Cortex of kidney (tissue), 1 donor: ENCODE results near the gene EPHA3.

ENCODE experiments used
- DNase-seq: peaks from one replicate; lab custom pipeline; 2025; lab: John Stamatoyannopoulos, UW

The EPHA3 gene

DNA sequence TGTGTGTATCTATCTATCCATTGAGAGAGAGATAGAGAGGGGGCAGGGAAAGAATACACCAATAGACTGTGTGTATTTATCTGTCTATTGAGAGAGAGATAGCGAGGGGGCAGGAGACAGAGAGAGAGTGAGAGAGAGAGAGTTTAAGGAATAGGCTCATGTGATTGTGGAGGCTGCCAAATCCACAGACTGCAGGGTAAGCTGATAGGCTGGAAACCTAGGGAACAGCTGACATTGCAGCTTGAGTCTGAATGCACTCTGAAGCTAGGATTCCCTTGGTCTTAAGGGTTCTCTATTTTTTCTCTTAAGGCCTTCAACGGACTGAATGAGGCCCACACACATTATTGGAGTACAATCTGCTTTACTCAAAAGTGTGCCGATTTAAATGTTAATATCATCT is 255.8 kb downstream of the EPHA3 start:
- DNase-seq, result no peak

DNA sequence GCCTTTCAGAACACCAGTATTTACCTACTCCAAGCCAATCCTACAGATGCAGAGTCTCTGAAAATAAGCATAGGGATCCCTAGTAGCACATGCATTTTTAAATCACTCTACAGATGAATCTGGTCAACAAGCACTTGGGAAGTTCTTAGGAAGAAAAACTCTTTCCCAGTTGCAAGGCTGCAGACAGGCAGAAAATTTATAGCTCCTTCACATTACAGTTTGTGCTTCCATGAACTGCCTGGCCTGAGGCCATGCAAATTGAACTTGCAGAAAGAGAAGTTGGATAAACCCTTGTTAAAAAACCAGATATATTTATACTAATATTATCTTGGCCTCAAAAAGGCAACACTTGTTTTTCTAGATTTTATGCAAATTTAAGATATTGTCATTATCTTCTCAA is 256.9 kb downstream of the EPHA3 start:
- DNase-seq, result no peak

DNA sequence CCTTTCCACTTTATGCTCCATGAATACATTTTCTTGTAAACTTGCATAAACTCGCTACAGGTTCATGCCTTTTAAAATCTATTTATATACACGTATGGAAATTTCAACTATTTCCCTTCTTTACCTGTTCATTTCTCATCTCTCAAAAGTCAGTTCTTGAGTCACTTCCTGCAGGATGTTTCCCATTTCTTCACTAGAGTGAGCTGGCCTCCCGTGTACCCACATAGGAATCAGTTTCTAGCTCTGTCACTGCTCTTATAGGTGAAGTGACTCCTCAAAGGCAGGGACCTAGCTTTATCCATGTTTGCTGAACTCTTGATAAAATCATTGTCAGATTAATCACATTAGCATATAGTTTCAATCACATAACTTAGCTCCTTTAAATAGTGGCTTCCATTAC is 259.7 kb downstream of the EPHA3 start:
- no peak for DNase-seq

DNA sequence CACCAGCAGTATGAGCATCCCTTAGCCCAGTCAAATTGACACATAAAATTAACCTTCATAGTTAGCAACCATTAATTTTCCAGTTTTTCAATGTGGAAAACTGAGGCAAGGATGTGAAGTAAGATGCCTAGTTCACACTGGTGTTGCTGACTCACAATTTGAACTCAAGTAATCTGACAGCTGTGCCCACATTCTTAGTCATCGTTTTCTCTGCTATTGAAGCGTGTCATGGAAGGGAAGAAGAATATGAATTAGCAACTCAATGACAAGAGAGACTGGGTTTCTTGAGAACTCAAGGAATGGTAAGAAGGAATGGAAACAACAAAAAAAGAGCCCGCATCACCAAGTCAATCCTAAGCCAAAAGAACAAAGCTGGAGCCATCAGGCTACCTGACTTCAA is 261.4 kb downstream of the EPHA3 start:
- no peak for DNase-seq

DNA sequence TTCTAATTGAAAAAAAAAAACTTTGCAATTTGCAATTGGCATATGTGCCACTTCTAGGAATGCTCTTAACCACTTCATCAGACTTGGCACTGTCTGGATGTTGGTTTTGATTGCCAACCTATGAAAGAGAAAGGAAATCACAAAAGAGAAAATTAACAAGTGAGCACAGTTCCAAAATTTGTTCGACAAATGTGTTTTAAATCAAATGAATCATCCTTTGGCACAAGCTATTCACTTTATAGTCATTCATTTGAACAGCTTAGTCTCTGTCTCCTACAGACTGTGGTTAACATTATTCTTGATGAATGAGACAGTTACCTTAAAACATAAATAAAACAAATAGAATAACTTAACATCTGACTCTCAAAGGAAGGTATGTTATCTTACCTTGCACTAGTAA is 265.0 kb downstream of the EPHA3 start:
- DNase-seq, result no peak

DNA sequence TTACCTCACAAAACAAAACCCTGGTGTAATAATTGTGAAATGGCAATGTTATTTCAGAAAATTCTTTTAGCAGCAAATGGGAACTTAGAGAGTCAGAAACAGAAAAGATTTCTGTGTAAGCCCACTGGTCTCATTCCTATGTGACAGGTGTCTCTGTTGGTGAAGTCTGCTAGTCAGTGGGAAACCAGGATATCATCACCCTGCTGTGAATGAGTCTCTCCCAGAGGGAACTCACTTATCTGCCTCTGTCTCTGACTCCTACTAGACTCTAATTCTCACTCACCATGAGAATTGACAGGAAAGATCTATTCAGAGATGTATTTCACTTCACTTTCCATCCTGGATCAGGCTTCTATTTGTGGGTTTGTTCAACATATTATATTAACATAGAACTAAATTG is 266.0 kb downstream of the EPHA3 start:
- DNase-seq, result no peak

DNA sequence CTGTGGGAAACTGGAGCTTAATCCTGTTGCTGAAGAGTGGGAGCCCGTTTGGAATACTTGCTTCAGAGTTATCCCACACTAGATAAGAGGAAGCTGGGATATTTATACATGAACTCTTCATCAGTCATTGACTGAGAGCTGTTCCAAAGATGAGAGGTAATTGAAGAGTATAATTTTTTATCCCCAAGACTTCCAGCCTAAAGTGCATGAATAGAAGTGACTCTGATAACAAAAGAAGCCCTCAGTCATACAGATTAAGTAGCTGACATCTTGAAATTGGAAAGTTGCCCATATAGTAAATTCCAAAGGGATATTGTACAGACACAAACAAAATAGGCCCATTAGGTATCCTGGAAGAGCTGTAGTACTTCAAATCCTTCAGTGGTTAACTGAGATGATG is 268.0 kb downstream of the EPHA3 start:
- no peak for DNase-seq

DNA sequence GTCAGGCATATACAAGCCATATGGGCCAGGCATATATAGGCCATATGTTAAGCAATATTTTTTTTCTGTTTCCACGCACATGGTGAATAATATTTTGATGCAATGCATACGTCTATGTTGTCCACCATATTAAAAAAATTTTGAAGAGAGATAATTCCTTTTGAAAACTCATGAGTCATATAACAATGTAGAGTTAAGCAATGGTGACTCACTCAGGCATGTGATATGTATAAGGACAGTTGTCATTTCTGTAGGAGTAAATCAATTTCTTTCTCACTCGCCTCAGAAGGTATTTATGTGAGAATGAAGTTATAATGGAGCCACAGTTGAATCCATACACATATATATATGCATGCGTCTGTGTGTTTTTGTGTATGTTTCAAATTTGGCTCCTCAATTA is 272.6 kb downstream of the EPHA3 start:
- DNase-seq, result no peak

DNA sequence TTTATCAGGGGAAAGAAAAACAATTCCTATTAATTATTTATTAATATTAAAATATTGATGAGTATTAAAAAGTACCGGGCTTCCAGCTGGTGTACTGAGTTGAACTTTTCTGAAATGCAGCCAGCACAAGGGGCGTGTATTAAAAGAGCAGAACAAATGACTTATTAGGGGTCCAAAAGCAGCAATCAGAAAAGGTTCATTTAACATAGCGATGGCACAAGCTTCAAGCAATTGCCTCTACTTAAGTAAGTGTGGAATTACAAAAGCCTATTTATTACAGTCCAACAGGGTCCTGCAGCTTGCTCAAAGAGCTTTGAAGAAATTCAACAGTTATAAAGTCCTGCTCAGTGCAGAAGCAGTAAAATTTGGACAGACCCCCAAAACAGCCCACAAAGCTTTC is 285.6 kb downstream of the EPHA3 start:
- DNase-seq, result no peak

DNA sequence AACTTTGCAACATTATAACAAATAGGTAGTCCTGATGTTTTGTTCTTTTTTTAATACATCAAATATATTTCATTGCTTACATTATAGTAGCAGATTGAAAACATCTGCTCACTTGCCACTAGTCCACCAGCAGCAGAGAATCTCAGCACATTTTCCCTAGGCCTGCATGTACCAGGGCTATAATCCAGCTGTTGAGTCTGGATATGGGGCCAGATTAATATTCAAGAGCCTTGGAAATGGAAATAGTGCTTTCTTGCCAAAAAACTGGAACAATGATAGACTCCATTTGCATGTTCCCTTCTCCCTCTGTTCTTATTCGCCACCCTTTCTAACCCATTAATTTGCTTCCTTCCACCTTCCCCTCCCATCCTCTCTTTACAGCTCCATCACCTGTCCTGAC is 288.0 kb downstream of the EPHA3 start:
- DNase-seq, result no peak

DNA sequence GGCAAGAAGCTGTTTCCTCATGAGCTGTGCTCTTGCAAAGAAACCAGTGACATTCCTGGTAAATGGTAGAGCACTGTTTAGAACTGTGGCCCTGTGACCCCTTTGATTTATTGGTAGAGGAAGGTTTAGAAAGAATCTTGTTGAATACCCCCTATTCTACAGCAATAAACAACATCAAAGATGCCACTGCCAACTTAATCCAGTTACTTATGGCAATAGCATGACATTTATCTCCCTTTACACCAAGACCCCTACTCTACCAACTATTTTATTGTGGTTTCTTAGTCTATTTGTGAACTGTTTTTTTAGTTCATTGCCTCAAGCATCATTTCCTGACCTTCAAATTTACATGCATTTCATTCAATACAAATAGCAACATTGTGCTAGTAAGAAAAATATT is 288.6 kb downstream of the EPHA3 start:
- no peak for DNase-seq

DNA sequence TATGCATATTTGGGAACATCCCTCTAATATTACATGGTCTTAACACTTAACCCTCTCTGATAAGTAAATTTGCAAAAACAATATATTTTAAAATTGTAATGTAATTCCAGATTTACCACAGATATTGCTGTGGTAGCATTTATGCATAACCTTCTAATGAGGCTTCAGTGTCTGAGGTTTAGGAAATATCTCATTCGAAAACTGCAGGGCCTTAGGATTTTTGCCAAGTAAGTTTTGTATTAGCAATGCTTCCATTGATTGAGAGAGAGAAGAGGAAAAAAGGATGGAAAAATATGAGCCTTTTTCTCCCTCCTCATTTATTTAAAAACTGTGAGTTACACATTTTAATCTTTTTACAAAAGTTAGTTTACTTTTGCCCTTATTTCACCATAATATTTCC is 294.6 kb downstream of the EPHA3 start:
- DNase-seq, result no peak

DNA sequence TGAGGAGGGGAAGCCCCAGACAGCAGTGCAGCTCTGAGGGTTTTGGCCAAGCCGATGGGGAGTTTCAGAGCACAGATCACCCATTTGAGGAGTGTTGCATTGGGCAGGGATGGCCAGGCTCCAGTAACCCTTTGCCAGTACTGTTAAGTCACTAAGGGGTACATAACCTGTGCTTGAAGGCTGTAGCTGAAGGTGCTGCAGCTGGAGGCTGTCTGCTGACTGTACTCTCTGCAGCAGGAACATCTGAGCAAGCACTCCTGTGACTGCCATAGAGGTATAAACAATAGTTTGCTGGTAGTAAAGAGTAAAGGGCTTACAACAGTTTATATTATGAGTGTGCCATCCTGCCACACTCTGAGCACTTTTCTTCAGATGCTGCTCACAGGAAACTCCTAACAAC is 297.8 kb downstream of the EPHA3 start:
- no peak for DNase-seq

DNA sequence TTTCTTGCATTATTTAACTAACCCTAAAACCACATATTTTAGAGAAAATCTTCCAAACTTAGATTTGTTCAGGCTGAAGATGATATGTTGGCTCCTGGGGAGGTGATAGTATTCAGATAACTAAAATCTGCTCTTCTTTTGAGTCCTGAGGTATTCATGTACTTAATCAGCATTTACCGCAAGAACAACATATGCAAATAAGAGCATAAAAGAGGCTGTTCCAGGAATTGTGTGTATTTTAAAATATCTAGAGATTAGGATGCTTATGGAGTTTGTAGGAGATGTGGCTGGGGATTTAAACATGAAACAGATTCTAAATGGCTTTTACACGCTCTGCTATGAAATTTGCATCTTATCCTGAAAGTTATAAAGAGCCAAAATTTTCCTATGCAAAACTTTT is 298.2 kb downstream of the EPHA3 start:
- DNase-seq, result no peak

DNA sequence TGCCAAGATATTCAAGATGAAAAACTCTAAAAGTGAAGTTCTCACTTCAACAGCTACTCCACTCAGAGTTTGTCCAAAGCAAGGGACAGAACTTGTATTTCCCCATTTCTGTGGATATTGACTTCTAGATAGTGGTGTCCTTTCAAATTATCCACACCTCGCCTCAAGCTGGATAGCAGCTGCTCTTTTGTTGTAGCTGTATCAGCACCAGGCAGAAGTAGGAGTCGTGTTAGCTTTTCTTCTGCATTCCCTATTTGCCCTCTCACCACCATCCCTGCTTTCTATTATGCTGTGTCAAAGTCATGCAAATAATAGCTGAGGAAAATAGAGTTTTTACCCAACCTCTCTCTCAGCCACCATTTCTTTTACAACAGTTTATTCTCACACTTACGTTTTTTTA is 303.8 kb downstream of the EPHA3 start:
- DNase-seq, result no peak

DNA sequence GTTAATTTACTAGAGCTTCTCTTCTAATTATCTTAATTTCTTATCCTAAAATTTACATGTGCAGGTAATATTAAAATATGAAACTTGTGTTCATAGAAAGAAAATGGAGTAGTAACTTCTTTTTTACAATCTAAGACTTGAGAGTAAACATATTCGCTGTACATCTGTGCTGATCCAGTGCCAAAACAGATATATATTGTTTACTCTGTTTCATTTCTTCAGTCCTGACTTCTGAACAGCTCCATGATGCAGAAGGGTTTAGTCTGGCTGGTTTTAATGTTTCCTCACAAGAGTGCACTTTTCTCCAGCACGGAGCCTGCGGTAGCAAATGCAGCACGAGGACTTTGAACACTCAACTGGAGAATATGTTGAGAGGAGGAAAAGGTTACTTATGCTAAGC is 306.8 kb downstream of the EPHA3 start:
- DNase-seq, result no peak

DNA sequence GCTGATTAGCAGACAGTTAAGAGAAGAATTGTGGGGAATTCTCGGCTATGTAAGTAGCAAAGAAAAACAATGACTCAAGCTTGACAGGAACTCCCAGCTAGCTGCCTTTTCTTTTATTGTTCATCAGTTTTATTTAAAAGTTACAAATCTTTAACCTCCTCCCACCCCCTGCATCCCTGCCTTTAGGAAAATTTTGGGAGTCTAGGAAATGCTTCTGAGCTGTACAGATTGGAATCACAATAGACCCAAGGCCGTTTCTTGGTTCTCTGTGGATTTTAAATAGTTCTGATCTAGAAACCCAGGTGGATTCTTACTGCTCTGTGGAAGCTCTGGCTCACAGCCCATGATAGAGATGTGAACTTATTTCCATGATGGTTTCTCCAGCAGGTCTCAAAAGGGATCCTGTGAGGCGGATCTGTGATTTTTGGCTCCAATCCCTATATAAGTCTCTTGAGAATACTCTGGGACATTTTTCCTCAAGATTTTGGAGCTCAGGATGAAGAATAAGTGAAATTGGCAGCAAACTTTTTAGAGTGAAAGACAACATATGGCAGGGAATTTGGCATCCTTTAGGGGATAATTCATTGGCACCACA is 312.3 kb downstream of the EPHA3 start:
- DNase-seq, result no peak

DNA sequence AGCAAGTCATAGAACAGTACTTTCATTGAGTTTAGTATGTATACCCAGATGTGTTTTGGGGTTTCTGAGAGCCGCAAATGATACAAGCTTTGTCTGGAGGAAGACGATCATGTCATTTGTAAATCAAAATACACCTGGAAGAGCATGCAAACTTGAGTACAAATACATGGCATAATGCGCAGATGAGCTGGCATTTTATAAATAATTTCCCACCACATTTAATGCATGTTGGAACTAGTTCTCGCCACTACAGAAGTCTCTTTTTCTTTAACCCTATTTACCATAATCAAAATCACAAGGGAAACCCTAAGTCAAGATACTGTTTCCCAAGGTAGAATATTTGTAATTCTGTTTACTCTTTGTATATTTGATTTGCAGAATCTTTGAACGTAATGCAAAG is 318.6 kb downstream of the EPHA3 start:
- no peak for DNase-seq

DNA sequence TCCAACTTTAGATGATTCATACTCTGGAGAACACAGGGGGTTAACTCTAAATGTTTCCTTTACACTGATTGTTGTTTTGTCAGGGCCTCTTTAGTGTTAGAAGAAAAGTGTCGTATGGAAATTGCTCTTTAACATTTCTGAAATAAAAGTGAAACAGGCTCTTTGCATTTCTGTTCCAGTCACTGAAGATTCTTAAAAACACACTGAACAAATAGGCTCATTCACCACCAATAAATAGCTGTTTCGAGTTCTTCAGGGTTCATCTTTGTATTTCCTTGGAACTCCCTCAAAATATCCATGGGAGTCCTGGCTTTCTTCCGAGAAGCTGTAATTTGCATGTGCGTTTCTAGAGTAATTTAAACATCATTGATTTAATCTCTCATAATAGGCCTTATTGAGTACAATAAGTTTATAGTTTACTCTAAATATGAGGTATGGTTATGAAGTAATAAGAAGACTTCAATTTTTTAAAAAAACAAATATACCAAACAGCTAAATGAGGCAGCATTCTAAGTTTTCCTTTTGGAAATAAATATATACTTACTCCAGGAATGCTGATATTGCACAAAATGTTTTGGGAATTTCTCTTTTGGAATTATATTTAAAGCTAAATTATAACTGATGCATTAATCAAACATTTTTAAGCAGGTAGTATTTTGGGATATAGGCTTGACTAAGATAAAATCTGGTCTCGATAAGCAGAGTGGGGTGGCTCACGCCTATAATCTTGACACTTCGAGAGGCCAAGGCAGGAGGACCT is 327.4 kb downstream of the EPHA3 start:
- DNase-seq, result no peak

DNA sequence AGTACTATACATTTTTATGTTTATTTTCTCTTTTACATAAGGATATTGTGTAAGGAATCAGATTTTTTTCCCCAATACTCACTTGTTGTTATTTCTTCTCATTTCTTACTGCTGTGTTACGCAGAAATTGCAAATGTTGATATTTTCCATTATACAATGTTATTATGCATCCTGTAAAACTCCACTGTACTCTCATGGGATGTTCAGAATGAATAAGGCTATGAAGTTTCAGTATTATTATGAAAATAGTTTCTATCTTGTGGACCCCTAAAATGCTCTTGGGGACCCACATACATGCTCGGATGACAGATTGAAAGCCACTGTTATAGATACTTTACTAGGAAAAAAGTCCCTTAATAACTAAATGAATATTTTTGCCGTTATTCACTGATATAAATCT is 329.4 kb downstream of the EPHA3 start:
- DNase-seq, result no peak

DNA sequence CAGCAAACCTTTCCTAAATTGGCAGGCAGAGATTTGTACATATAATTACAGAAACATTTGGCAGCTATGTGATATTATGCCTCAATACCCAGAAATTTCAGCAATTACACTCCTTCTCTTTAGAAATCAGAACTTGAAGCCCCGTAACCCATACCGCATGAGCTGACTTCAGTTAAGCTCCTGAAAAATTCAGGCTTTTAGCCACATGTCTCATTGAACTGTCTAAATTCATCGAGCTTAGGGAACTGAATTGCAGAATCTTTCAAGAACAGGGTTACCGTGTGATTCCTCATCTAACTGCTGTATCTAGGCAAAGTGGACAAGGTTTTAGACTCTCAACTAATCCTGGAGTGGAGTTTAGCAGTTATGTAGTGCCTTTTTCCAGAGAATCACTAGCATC is 333.0 kb downstream of the EPHA3 start:
- DNase-seq, result no peak

DNA sequence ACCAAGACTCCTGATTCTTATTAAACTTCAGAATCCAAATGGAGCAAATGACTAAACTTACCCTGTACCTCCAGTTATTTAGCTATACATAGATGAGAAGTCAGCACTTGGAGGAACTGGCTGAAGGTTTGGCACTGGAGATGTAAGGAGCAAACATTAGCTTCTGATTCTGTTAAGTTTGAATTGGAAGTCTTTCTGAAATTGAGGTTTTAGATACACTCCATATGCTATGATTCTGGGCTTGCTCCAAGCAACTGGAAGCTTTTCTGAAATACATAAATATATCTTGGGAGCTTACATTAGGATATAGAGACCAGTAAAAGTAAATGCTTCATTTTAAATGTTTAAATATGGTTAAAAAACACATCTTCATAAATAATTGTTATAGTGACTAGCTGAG is 333.7 kb downstream of the EPHA3 start:
- no peak for DNase-seq

DNA sequence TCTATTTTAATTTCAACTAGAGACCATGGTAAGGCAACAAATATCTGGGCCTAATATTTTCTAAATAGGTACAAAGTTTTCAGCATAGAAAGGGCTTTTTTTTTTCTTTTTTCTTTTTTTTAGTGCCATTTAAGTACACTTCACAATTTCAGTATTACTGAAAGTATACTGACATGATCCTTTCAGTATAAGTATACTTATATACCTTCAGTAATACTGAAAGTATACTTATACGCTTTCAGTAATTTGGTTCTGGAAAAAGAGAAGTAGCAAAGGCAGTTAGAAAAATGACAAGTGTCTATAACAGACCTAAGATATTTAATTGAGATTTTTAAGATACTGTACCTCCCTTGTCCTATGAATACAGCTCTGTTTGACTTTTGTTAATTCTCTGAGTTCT is 339.2 kb downstream of the EPHA3 start:
- no peak for DNase-seq

DNA sequence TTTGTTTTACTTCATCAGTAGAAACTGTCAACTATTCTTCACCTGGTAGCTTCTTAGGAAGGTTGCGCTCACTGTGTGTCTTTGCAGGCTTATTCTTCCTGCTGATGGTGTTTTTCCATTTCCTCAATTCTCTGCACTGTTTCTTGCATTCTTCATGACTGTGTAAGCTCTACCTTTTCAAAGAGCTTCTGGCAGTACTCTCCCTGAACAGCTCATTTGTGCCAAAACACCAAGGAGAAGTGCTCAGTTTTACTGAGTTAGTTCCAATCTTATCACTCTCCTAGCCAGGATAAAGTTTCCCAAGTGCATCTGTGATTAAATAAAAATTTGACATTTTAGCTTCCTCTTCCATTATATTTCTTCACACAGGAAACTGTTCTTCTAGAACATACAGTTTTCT is 339.8 kb downstream of the EPHA3 start:
- DNase-seq, result no peak
